Natural killer cell (primary cell): ENCODE data around the gene SERF1B. TPM values are rescaled to one million over a fixed set of nuclear protein-coding genes. Genes with fewer than 3 reads are reported as not detected.
"Not testable (repeated sequence)": the region's sequence is repeated elsewhere in the genome, so short reads cannot be mapped to it uniquely, and the experiment has no call there.

Source experiments
- ATAC-seq, 3 donors: fragments of 150-1000 bp in 2 of 3; fragments of 200-7000 bp in 1 of 3; cut with Tn5 transposase; 1 replicate in 1 of 3; 2 replicates in 2 of 3; pipeline ENCODE4 v1.10.0; 2021; ENCODE audit warnings: mild to moderate bottlenecking in 2 of 3, moderate library complexity in 2 of 3
- DNase-seq, 2 donors: peaks; one replicate each; pipeline versions ENCODE4 v3.0.0 to v3.0.0-alpha.2; 2013 to 2021; ENCODE audit warnings: mixed read lengths in 1 of 2
- H3K27ac ChIP-seq: one replicate; pipeline ENCODE4 v1.5.1; 2013; ENCODE audit warnings: mild to moderate bottlenecking, low read length
- H3K27me3 ChIP-seq: one replicate; pipeline ENCODE4 v1.6.1; 2013; ENCODE audit warnings: low read length; ENCODE audit not compliant: control insufficient read depth, insufficient read depth
- H3K36me3 ChIP-seq: one replicate; pipeline ENCODE4 v1.6.1; 2013; ENCODE audit warnings: low read length; ENCODE audit not compliant: control insufficient read depth, insufficient read depth
- H3K4me1 ChIP-seq: one replicate; pipeline ENCODE4 v1.6.1; 2013; ENCODE audit warnings: low read length; ENCODE audit not compliant: control insufficient read depth, insufficient read depth
- H3K4me3 ChIP-seq: one replicate; pipeline ENCODE4 v1.5.1; 2013; ENCODE audit warnings: low read length
- H3K9me3 ChIP-seq: one replicate; pipeline ENCODE4 v1.6.1; 2013; ENCODE audit warnings: low read length; ENCODE audit not compliant: control insufficient read depth, insufficient read depth
- H3K27ac Mint-ChIP-seq, 2 donors: one replicate each; pipeline ENCODE4 v1.8.0; 2022; ENCODE audit warnings: mild to moderate bottlenecking in 2 of 2, mixed read lengths in 2 of 2, moderate library complexity in 1 of 2
- H3K27me3 Mint-ChIP-seq, 2 donors: one replicate each; pipeline ENCODE4 v1.8.0; 2022; ENCODE audit warnings: low read depth in 2 of 2, mixed read lengths in 2 of 2
- H3K36me3 Mint-ChIP-seq: one replicate; pipeline ENCODE4 v1.8.0; 2022; ENCODE audit warnings: mixed read lengths
- H3K4me1 Mint-ChIP-seq, 2 donors: one replicate each; pipeline ENCODE4 v1.8.0; 2022; ENCODE audit warnings: mixed read lengths in 2 of 2
- H3K4me3 Mint-ChIP-seq: one replicate; pipeline ENCODE4 v1.8.0; 2022; ENCODE audit warnings: mild to moderate bottlenecking, moderate library complexity, mixed read lengths
- H3K9me3 Mint-ChIP-seq, 2 donors: one replicate each; pipeline ENCODE4 v1.8.0; 2022; ENCODE audit warnings: mixed read lengths in 2 of 2
- WGBS: methylation state at CpG from one replicate; pipeline ENCODE4 v1.1.7; 2013; ENCODE audit warnings: missing lambda C conversion rate; ENCODE audit not compliant: insufficient coverage; 5-methylcytosine and 5-hydroxymethylcytosine counted together
- intact Hi-C: fragments of 100-400 bp; cut with micrococcal nuclease; formaldehyde crosslinking; loops from one replicate; pipeline ENCODE4 v1.14.2; 2022
- total RNA-seq, 4 donors: library from RNA; stranded (reverse); fragments of 120-200 nt in 1 of 4; gene quantifications; one replicate each; pipeline versions ENCODE4 v1.2.3 to v1.2.4, GENCODE V29; 2013 to 2022

The SERF1B gene
- total RNA-seq, 3 donors from 2014 or later (not counting 1 experiment from before 2014, with no cell fraction given) = 32.1 to 45.6 (median 34.1) TPM

DNA sequence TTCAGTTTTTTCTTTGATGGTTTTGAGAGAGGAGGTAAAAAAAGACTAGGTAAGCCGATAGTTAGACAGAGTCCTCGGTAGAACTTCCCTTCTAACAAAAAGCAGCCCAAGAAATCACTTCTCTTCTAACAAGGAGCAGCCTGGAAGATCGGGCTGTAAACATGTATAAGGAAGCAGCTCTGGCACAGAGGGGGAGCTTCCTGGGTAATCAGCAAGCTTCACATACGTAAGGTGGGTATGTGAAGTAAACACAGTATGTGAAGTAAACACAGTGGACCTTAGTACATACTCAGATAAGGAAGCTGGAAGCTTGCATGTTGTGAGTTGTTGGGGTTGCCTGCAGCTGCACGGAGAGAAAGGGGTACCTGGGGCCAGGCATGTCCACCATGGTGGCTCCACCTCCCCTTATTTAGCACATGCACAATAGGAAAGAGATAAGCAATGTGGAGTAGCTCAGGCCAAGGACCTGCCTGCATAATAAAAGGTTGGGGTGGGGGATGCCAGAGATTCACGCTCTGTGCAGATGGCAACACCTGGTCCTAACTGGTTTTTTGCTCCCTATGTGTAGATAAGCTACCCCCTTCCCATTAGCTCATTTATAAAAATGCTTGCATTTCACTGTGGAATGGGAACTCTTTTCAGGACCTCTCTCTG lies 31.4 kb downstream of the SERF1B start:
- intact Hi-C loops, H3K9me3 Mint-ChIP-seq, H3K4me1 ChIP-seq, ATAC-seq, H3K27me3 Mint-ChIP-seq, H3K4me3 ChIP-seq, H3K27me3 ChIP-seq, H3K36me3 ChIP-seq, H3K27ac Mint-ChIP-seq, H3K9me3 ChIP-seq, H3K27ac ChIP-seq, H3K36me3 Mint-ChIP-seq, H3K4me3 Mint-ChIP-seq, DNase-seq, H3K4me1 Mint-ChIP-seq: not testable (repeated sequence)
- no CpG with 5 or more reads among the region's 6 CpGs for WGBS

DNA sequence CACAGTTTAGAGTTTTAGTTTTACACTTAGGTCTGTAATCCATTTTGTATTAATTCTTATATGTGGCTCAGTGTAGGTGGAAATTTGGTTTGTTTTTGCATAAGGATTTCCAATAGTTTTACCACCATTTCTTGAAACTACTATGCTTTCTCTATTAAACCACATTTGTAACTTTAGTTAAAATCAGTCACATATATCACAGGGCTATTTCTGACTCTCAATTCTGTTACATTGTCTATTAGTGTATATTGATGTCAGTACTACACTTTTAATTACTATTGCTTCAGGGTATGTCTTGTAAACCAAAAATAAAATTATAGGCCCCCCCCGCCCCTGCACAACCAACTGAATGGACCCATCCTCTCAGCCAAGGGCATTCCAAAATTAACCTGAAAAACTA lies 32.1 kb downstream of the SERF1B start:
- H3K4me1 Mint-ChIP-seq, DNase-seq, intact Hi-C loops, H3K36me3 Mint-ChIP-seq, H3K27ac ChIP-seq, H3K4me3 ChIP-seq, H3K36me3 ChIP-seq, H3K27ac Mint-ChIP-seq, H3K4me1 ChIP-seq, H3K9me3 Mint-ChIP-seq, H3K9me3 ChIP-seq, ATAC-seq, H3K4me3 Mint-ChIP-seq, H3K27me3 Mint-ChIP-seq, H3K27me3 ChIP-seq: not testable (repeated sequence)
- no CpG with 5 or more reads among the region's 1 CpG for WGBS

DNA sequence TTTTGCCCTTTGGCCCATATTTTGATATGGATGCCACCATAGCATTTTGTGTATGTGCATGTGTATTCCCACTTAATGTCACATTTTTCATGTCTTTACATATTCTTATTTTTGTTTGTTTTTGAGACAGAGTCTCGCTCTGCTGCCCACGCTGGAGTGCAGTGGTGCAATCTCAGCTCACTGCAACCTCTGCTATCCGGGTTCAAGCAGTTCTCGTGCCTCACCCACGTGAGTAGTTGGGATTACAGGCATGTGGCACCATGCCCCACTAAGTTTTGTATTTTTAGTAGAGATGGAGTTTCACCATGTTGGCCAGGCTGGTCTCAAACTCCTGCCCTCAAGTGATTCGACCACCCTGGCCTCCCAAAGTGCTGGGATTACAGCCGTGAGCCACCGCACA lies 52.6 kb downstream of the SERF1B start:
- DNase-seq, H3K27me3 ChIP-seq, ATAC-seq, H3K36me3 ChIP-seq, H3K9me3 Mint-ChIP-seq, H3K4me3 Mint-ChIP-seq, H3K27me3 Mint-ChIP-seq, H3K4me3 ChIP-seq, H3K27ac Mint-ChIP-seq, H3K4me1 ChIP-seq, intact Hi-C loops, H3K4me1 Mint-ChIP-seq, H3K9me3 ChIP-seq, H3K36me3 Mint-ChIP-seq, H3K27ac ChIP-seq: not testable (repeated sequence)
- WGBS = 100% methylated on average over 4 of the region's 8 CpGs

DNA sequence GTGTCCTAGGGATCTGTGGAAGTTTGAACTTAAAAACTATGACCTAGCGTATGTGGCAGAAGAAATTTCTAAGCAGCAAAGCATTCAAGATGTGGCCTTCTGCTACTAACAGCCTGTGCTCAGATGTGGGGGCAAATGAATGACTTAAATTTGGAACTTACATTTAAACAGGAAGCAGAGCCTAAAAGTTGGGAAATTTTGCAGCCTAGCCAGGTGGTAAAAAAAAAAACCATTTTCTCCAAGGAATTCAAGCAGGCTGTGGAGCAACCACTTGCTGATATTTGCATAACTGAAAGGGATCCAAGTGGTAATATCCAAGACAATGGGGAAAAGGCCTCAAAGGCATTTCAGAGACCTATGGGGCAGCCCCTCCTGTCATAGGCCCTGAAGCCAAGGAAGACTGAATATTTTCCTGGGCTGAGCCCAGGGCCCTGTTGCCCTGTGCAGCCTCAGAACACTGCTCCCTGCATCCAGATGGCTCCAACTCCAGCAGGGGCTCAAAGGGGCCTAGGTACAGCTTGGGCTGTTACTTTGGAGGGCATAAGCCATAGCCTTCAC lies 63.9 kb downstream of the SERF1B start:
- H3K27ac ChIP-seq, H3K9me3 Mint-ChIP-seq, intact Hi-C loops, H3K27me3 Mint-ChIP-seq, H3K9me3 ChIP-seq, H3K4me3 ChIP-seq, H3K4me3 Mint-ChIP-seq, H3K27me3 ChIP-seq, H3K4me1 ChIP-seq, H3K4me1 Mint-ChIP-seq, H3K27ac Mint-ChIP-seq, ATAC-seq, DNase-seq, H3K36me3 ChIP-seq, H3K36me3 Mint-ChIP-seq: not testable (repeated sequence)
- WGBS = no CpG with 5 or more reads among the region's 1 CpG

DNA sequence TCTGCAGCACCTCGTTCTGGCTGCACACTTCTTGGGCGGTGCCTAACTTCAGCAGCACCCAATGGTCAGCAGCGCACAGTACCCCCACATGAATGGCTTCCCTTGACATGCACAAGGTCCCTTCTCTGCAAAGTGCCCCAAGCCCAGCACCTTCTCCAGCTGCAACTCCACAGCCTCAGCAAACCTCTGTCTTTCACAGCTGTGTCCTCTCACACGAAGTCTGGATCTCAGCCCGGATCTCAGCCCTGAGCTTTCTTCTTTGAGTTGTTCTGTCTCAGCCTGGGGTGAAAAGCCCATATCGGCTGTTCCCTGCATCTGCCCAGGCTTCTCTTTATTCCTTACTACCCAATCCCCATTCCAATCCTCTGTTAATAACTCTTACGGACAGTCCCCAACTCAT lies 66.7 kb downstream of the SERF1B start:
- intact Hi-C loops, H3K27ac ChIP-seq, H3K9me3 ChIP-seq, H3K36me3 ChIP-seq, H3K4me1 Mint-ChIP-seq, H3K36me3 Mint-ChIP-seq, H3K9me3 Mint-ChIP-seq, H3K4me1 ChIP-seq, H3K4me3 Mint-ChIP-seq, H3K27me3 ChIP-seq, DNase-seq, H3K4me3 ChIP-seq, H3K27me3 Mint-ChIP-seq, ATAC-seq, H3K27ac Mint-ChIP-seq: not testable (repeated sequence)
- no CpG with 5 or more reads among the region's 7 CpGs for WGBS

Other genes starting within 250 kb of the SERF1B start
- gene SMN2, start 24.4 kb downstream of the SERF1B start, total RNA-seq = 10 to 100 TPM; 42.1 to 46.5 (median 43.1) TPM